A549 treated with CORT108297 at 1 μM for 4 hours (cell line): ENCODE results near the gene PCDHGA5. TPM values are rescaled to one million over a fixed set of nuclear protein-coding genes. Genes with fewer than 3 reads are reported as not detected.

Experiments used
- total RNA-seq: library from RNA; stranded (reverse); fragments of 200-300 nt; extraction: Qiagen RNA extraction; gene quantifications from 5 replicates; pipeline ENCODE4 v1.2.3, GENCODE V29; 2022

The PCDHGA5 gene
- total RNA-seq, 1 experiment from 2014 or later: 0.15 TPM

GRCh38 chr5:141397756-141398551 is 34.0 kb downstream of the PCDHGA5 start, which contains the start of gene PCDHGB5:
TSS of gene PCDHGB5 (plus strand) at chr5:141397947. CDS start at chr5:141398128, 181 bp downstream.

GRCh38 chr5:141402553-141403243 is 38.7 kb downstream of the PCDHGA5 start, which contains the start of gene PCDHGA9:
TSS of gene PCDHGA9 (plus strand) at chr5:141402778. CDS start at chr5:141402953, 175 bp downstream.

GRCh38 chr5:141407790-141408505 is 44.0 kb downstream of the PCDHGA5 start, which contains the start of gene PCDHGB6:
TSS of gene PCDHGB6 (plus strand) at chr5:141408021. CDS start at chr5:141408203, 182 bp downstream.

GRCh38 chr5:141412854-141413539 is 49.0 kb downstream of the PCDHGA5 start, which contains the start of gene PCDHGA10:
TSS of gene PCDHGA10 (plus strand) at chr5:141412987. CDS start at chr5:141413176, 189 bp downstream.

Other genes starting within 250 kb of the PCDHGA5 start
- gene PCDHB4, start 242.3 kb upstream of the PCDHGA5 start, total RNA-seq: 0.06 to 0.12 TPM (median 0.07 TPM) in 4 of 5 replicates, not detected in the other
- 1.2 to 1.8 TPM (median 1.6 TPM) in 5 replicates for gene PCDHB5, start 229.0 kb upstream of the PCDHGA5 start, total RNA-seq
- 0.91 to 1.2 TPM (median 1.1 TPM) in 5 replicates for gene PCDHB6, start 214.1 kb upstream of the PCDHGA5 start, total RNA-seq
- 0.03 TPM in 1 of 5 replicates, not detected in the others for gene PCDHB7, start 191.5 kb upstream of the PCDHGA5 start, total RNA-seq
- 0.29 to 0.41 TPM (median 0.32 TPM) in 5 replicates for gene PCDHB8, start 186.4 kb upstream of the PCDHGA5 start, total RNA-seq
- 0.06 to 0.10 TPM (median 0.06 TPM) in 5 replicates for gene PCDHB16, start 181.8 kb upstream of the PCDHGA5 start, total RNA-seq
- 0.02 to 0.09 TPM (median 0.06 TPM) in 4 of 5 replicates, not detected in the other for gene PCDHB9, start 177.0 kb upstream of the PCDHGA5 start, total RNA-seq
- gene PCDHB10, start 171.8 kb upstream of the PCDHGA5 start, total RNA-seq: 0.02 to 0.03 TPM in 2 of 5 replicates, not detected in the others
- gene PCDHB11, start 164.5 kb upstream of the PCDHGA5 start, total RNA-seq: 0.05 to 0.11 TPM (median 0.07 TPM) in 5 replicates
- gene PCDHB12, start 155.4 kb upstream of the PCDHGA5 start, total RNA-seq: 0.03 to 0.04 TPM in 2 of 5 replicates, not detected in the others
- 0.03 to 0.10 TPM (median 0.05 TPM) in 5 replicates for gene PCDHB13, start 150.2 kb upstream of the PCDHGA5 start, total RNA-seq
- gene PCDHB14, start 140.8 kb upstream of the PCDHGA5 start, total RNA-seq: 0.05 to 0.16 TPM (median 0.07 TPM) in 5 replicates
- 0.02 to 0.07 TPM (median 0.06 TPM) in 3 of 5 replicates, not detected in the others for gene PCDHB15, start 118.8 kb upstream of the PCDHGA5 start, total RNA-seq
- 0.05 TPM in 1 of 5 replicates, not detected in the others for gene SLC25A2, start 60.1 kb upstream of the PCDHGA5 start, total RNA-seq
- 61.5 to 85.8 TPM (median 70.6 TPM) in 5 replicates for gene TAF7, start 43.4 kb upstream of the PCDHGA5 start, total RNA-seq
- gene PCDHGA1, start 33.6 kb upstream of the PCDHGA5 start, total RNA-seq: 0.30 to 0.39 TPM (median 0.37 TPM) in 5 replicates
- gene PCDHGA2, start 25.4 kb upstream of the PCDHGA5 start, total RNA-seq: 0.55 to 0.78 TPM (median 0.63 TPM) in 5 replicates
- 0.04 to 0.07 TPM in 2 of 5 replicates, not detected in the others for gene PCDHGA3, start 20.3 kb upstream of the PCDHGA5 start, total RNA-seq
- gene PCDHGB1, start 14.1 kb upstream of the PCDHGA5 start, total RNA-seq: 1.3 to 2.0 TPM (median 1.8 TPM) in 5 replicates
- gene PCDHGA4, start 9.1 kb upstream of the PCDHGA5 start, total RNA-seq: 0.07 to 0.17 TPM (median 0.16 TPM) in 5 replicates
- gene PCDHGB2, start 4.2 kb upstream of the PCDHGA5 start, total RNA-seq: 0.06 to 0.12 TPM (median 0.08 TPM) in 5 replicates
- 0.17 to 0.33 TPM (median 0.24 TPM) in 5 replicates for gene PCDHGB3, start 6.1 kb downstream of the PCDHGA5 start, total RNA-seq
- 0.13 to 0.27 TPM (median 0.22 TPM) in 5 replicates for gene PCDHGA6, start 9.7 kb downstream of the PCDHGA5 start, total RNA-seq
- gene PCDHGA7, start 18.6 kb downstream of the PCDHGA5 start, total RNA-seq: 0.82 to 1.0 TPM (median 0.97 TPM) in 5 replicates
- gene PCDHGB4, start 23.5 kb downstream of the PCDHGA5 start, total RNA-seq: 0.70 to 1.0 TPM (median 0.98 TPM) in 5 replicates
- 0.02 to 0.08 TPM (median 0.03 TPM) in 5 replicates for gene PCDHGA8, start 28.5 kb downstream of the PCDHGA5 start, total RNA-seq
- gene PCDHGB5, start 33.8 kb downstream of the PCDHGA5 start, total RNA-seq: 2.1 to 2.6 TPM (median 2.4 TPM) in 5 replicates
- gene PCDHGA9, start 38.6 kb downstream of the PCDHGA5 start, total RNA-seq: 0.02 to 0.09 TPM (median 0.05 TPM) in 4 of 5 replicates, not detected in the other
- gene PCDHGB6, start 43.9 kb downstream of the PCDHGA5 start, total RNA-seq: 0.03 to 0.14 TPM (median 0.09 TPM) in 5 replicates
- 0.01 to 0.02 TPM (median 0.02 TPM) in 3 of 5 replicates, not detected in the others for gene PCDHGA10, start 48.8 kb downstream of the PCDHGA5 start, total RNA-seq
- 0.03 to 0.08 TPM (median 0.06 TPM) in 4 of 5 replicates, not detected in the other for gene PCDHGB7, start 53.5 kb downstream of the PCDHGA5 start, total RNA-seq
- 0.02 to 0.03 TPM (median 0.02 TPM) in 4 of 5 replicates, not detected in the other for gene PCDHGA11, start 56.9 kb downstream of the PCDHGA5 start, total RNA-seq
- 0.02 to 0.03 TPM in 2 of 5 replicates, not detected in the others for gene PCDHGA12, start 66.3 kb downstream of the PCDHGA5 start, total RNA-seq
- gene PCDHGC3, start 111.8 kb downstream of the PCDHGA5 start, total RNA-seq: 5.0 to 6.7 TPM (median 5.6 TPM) in 5 replicates
- 0.01 to 0.05 TPM (median 0.03 TPM) in 3 of 5 replicates, not detected in the others for gene PCDHGC4, start 120.9 kb downstream of the PCDHGA5 start, total RNA-seq
- gene PCDHGC5, start 124.9 kb downstream of the PCDHGA5 start, total RNA-seq: 0.02 to 0.03 TPM (median 0.03 TPM) in 3 of 5 replicates, not detected in the others